ENCODE measurements around the gene MMP1. TPM values are rescaled to one million over a fixed set of nuclear protein-coding genes. Genes with fewer than 3 reads are reported as not detected.

Gene MMP1
- polyA plus RNA-seq, 1 donor (not counting 4 experiments of a cell fraction or from before 2014, with no cell fraction given) = 81.5 TPM

DNA sequence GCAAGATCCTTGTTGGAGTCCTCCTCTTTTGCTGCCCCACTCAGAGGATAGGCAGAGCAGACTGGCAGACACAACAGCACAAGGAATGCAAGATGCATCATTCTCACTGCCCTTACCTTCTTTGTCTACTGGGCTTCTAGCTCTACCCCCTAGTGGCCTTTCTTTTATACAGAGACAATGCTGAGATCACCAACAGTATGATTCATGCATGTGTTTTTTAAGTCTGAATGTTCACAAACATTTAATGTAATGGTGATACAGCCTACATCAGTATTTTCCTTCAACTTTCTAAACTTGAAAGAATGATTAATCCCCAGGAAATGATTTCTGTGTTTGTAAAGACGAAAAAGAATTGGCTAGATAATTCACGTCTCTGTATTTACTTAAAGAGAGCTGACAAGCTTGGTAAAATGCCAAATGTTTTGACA lies 17.5 kb downstream of the MMP1 start, which contains the start of gene MMP10:
Gene MMP10, minus strand, starts transcription at position 138 of the 428 bp plus-strand sequence. Its CDS starts 37 bp downstream, at position 101.
- no peaks in the 10 kb centered on the region for H3K9me1 ChIP-seq (ENCODE audit: control insufficient read depth, extremely low read depth, insufficient read depth, low read length)
- H3K27ac ChIP-seq (ENCODE audit: control insufficient read depth, insufficient read depth, low read length) = peak within 1 kb of the TSS; percentile 15
- FAIRE-seq (peak; percentile 84), DNase-seq (ENCODE audit: low read depth, low spot score) (peak; percentile 86)
- H2AFZ ChIP-seq (ENCODE audit: control insufficient read depth, low read length) = peak within 1 kb of the TSS; percentile 35
- no peak within 1 kb of the TSS for H3K4me3 ChIP-seq (ENCODE audit: control insufficient read depth in 2 of 3, extremely low read depth in 1 of 3, insufficient read depth in 2 of 3, low read depth in 1 of 3, low read length in 3 of 3)
- H3K9me3 ChIP-seq (ENCODE audit: control insufficient read depth, low read depth, low read length) = peaks cover 6% of the 10 kb centered on the region
- H3K4me1 ChIP-seq (ENCODE audit: control insufficient read depth, extremely low read depth, insufficient read depth, low read length) = peaks cover 26% of the 10 kb centered on the region
- TF ChIP-seq EZH2 (IDR thresholded peaks at IDR 0.05; ENCODE audit: low read length) (no peak), CTCF (optimal IDR thresholded peaks at IDR 0.05 in 1 of 3, IDR thresholded peaks at IDR 0.05 in 1 of 3, conservative IDR thresholded peaks at IDR 0.05 in 1 of 3; ENCODE audit: extremely low read depth in 1 of 3, insufficient read depth in 2 of 3, low read length in 3 of 3) (peak; percentile 53 to 75 (median 67))
- dilution Hi-C loops (cut with MboI; ENCODE audit: extremely low pct_ligation_motif_present, low sequenced_read_pairs) = no loop called here
- no peaks in the 10 kb centered on the region for H4K20me1 ChIP-seq (ENCODE audit: control insufficient read depth, extremely low read depth, insufficient read depth, low read length)
- no peaks in the 10 kb centered on the region for H3K36me3 ChIP-seq (ENCODE audit: control insufficient read depth in 2 of 2, extremely low read depth in 1 of 2, insufficient read depth in 2 of 2, low read length in 2 of 2)
- H3K9ac ChIP-seq (ENCODE audit: control insufficient read depth, extremely low read depth, insufficient read depth, low read length) = no peak within 1 kb of the TSS
- no peaks in the 10 kb centered on the region for H3K27me3 ChIP-seq (ENCODE audit: control insufficient read depth, extremely low read depth, insufficient read depth, low read length)
- H3K4me2 ChIP-seq (ENCODE audit: control insufficient read depth, extremely low read depth, insufficient read depth, low read depth, low read length) = peak within 1 kb of the TSS; percentile 27
- H3K79me2 ChIP-seq (ENCODE audit: control insufficient read depth, insufficient read depth, low read length) = no peaks in the 10 kb centered on the region

GRCh38 chr11:102776454-102776853 lies 21.5 kb downstream of the MMP1 start:
- Histone ChIP-seq H3K4me1 (ENCODE audit: control insufficient read depth, extremely low read depth, insufficient read depth, low read length) (peaks cover 11% of the 10 kb centered on the region), H3K4me3 (ENCODE audit: control insufficient read depth in 2 of 3, extremely low read depth in 1 of 3, insufficient read depth in 2 of 3, low read depth in 1 of 3, low read length in 3 of 3) (no peak overlapping the region), H3K36me3 (ENCODE audit: control insufficient read depth in 2 of 2, extremely low read depth in 1 of 2, insufficient read depth in 2 of 2, low read length in 2 of 2) (no peaks in the 10 kb centered on the region), H3K9ac (ENCODE audit: control insufficient read depth, extremely low read depth, insufficient read depth, low read length) (no peak overlapping the region), H3K9me1 (ENCODE audit: control insufficient read depth, extremely low read depth, insufficient read depth, low read length) (no peaks in the 10 kb centered on the region), H3K4me2 (ENCODE audit: control insufficient read depth, extremely low read depth, insufficient read depth, low read depth, low read length) (peak overlapping the region; percentile 8), H3K27me3 (ENCODE audit: control insufficient read depth, extremely low read depth, insufficient read depth, low read length) (no peaks in the 10 kb centered on the region), H3K79me2 (ENCODE audit: control insufficient read depth, insufficient read depth, low read length) (no peaks in the 10 kb centered on the region), H3K27ac (ENCODE audit: control insufficient read depth, insufficient read depth, low read length) (no peak overlapping the region), H4K20me1 (ENCODE audit: control insufficient read depth, extremely low read depth, insufficient read depth, low read length) (no peaks in the 10 kb centered on the region), H3K9me3 (ENCODE audit: control insufficient read depth, low read depth, low read length) (no peaks in the 10 kb centered on the region), H2AFZ (ENCODE audit: control insufficient read depth, low read length) (no peak overlapping the region)
- DNase-seq (ENCODE audit: low read depth, low spot score) = no peak
- no peak for FAIRE-seq
- TF ChIP-seq CTCF (optimal IDR thresholded peaks at IDR 0.05 in 1 of 3, IDR thresholded peaks at IDR 0.05 in 1 of 3, conservative IDR thresholded peaks at IDR 0.05 in 1 of 3; ENCODE audit: extremely low read depth in 1 of 3, insufficient read depth in 2 of 3, low read length in 3 of 3) = no peak
- no peak for TF ChIP-seq EZH2 (IDR thresholded peaks at IDR 0.05; ENCODE audit: low read length)
- dilution Hi-C loops (cut with MboI; ENCODE audit: extremely low pct_ligation_motif_present, low sequenced_read_pairs) = no loop called here

Measured in keratinocyte (primary cell).